ENCODE results near the gene CUL4A. TPM values are rescaled to one million over a fixed set of nuclear protein-coding genes. Genes with fewer than 3 reads are reported as not detected.

Gene CUL4A
- total RNA-seq, 6 experiments from 2014 or later, result 29.2 to 75.8 (median 39.5) TPM

- intact Hi-C loops (cut with DNase I), result no loop called here
- DNase-seq, result no peak
- Histone ChIP-seq H3K27me3 (no peaks in the 10 kb centered on the region), H3K4me3 (no peak overlapping the region), H3K4me1 (peaks cover 0 to 32% (median 7%) of the 10 kb centered on the region in 4 donors), H3K27ac (no peak overlapping the region), H3K36me3 (peaks cover 0 to 23% (median 3%) of the 10 kb centered on the region in 4 donors), H3K9me3 (no peaks in the 10 kb centered on the region)
- WGBS (ENCODE audit: insufficient coverage, low coverage, low lambda C conversion rate, missing lambda C conversion rate), result 88% methylated on average over 4 of the region's 4 CpGs
- no peak for ATAC-seq
- TF ChIP-seq POLR2A (IDR thresholded peaks at IDR 0.05) (no peak), CTCF (IDR thresholded peaks at IDR 0.05) (no peak)
These were observed 6.5 kb upstream of the CUL4A start for GRCh38 chr13:113202912-113203311.

- H3K4me1 ChIP-seq, result peaks cover 0 to 32% (median 7%) of the 10 kb centered on the region in 4 donors
- no peaks in the 10 kb centered on the region for H3K27me3 ChIP-seq
- intact Hi-C loops (cut with DNase I), result no loop called here
- H3K36me3 ChIP-seq, result peaks cover 0 to 14% (median 0%) of the 10 kb centered on the region in 4 donors
- 100% methylated on average over 2 of the region's 12 CpGs for WGBS (ENCODE audit: insufficient coverage, low coverage, low lambda C conversion rate, missing lambda C conversion rate)
- no peak overlapping the region for H3K4me3 ChIP-seq
- H3K27ac ChIP-seq, result no peak overlapping the region
- no peak for DNase-seq
- ATAC-seq, result no peak
- no peak for TF ChIP-seq POLR2A (IDR thresholded peaks at IDR 0.05)
- no peak for TF ChIP-seq CTCF (IDR thresholded peaks at IDR 0.05)
- no peaks in the 10 kb centered on the region for H3K9me3 ChIP-seq
These were observed 5.7 kb upstream of the CUL4A start for GRCh38 chr13:113203507-113204377.

- H3K36me3 ChIP-seq, result peaks cover 0 to 8% (median 0%) of the 10 kb centered on the region in 4 donors
- H3K4me1 ChIP-seq, result peaks cover 0 to 32% (median 7%) of the 10 kb centered on the region in 4 donors
- ATAC-seq, result no peak
- TF ChIP-seq POLR2A (IDR thresholded peaks at IDR 0.05) (no peak), CTCF (IDR thresholded peaks at IDR 0.05) (no peak)
- DNase-seq, result no peak
- H3K9me3 ChIP-seq, result no peaks in the 10 kb centered on the region
- no CpG with 5 or more reads among the region's 5 CpGs for WGBS (ENCODE audit: insufficient coverage, low coverage, low lambda C conversion rate, missing lambda C conversion rate)
- intact Hi-C loops (cut with DNase I), result no loop called here
- no peak overlapping the region for H3K4me3 ChIP-seq
- H3K27me3 ChIP-seq, result no peaks in the 10 kb centered on the region
- H3K27ac ChIP-seq, result no peak overlapping the region
These were observed 5.1 kb upstream of the CUL4A start for GRCh38 chr13:113204378-113204734.

GRCh38 chr13:113205428-113205931, 3.9 kb upstream of the CUL4A start:
- ATAC-seq, result no peak
- Histone ChIP-seq H3K27ac (peak overlapping the region in 1 of 3 donors; percentile 25), H3K4me1 (peaks cover 0 to 36% (median 9%) of the 10 kb centered on the region in 4 donors), H3K27me3 (no peaks in the 10 kb centered on the region), H3K9me3 (no peaks in the 10 kb centered on the region), H3K4me3 (no peak overlapping the region), H3K36me3 (no peaks in the 10 kb centered on the region)
- intact Hi-C loops (cut with DNase I), result loop anchor here in 1 of 2 donors (5.0 kb wide), 1 partner anchor 48 kb away; the partner anchor contains the start of gene PROZ
- TF ChIP-seq POLR2A (IDR thresholded peaks at IDR 0.05) (no peak), CTCF (IDR thresholded peaks at IDR 0.05) (no peak)
- 29% methylated on average over 5 of the region's 5 CpGs for WGBS (ENCODE audit: insufficient coverage, low coverage, low lambda C conversion rate, missing lambda C conversion rate)
- no peak for DNase-seq
